ENCODE data around the gene GZMM.
A peak's percentile ranks its signal among the peaks of the same experiment; 100 is the strongest.

DNA sequence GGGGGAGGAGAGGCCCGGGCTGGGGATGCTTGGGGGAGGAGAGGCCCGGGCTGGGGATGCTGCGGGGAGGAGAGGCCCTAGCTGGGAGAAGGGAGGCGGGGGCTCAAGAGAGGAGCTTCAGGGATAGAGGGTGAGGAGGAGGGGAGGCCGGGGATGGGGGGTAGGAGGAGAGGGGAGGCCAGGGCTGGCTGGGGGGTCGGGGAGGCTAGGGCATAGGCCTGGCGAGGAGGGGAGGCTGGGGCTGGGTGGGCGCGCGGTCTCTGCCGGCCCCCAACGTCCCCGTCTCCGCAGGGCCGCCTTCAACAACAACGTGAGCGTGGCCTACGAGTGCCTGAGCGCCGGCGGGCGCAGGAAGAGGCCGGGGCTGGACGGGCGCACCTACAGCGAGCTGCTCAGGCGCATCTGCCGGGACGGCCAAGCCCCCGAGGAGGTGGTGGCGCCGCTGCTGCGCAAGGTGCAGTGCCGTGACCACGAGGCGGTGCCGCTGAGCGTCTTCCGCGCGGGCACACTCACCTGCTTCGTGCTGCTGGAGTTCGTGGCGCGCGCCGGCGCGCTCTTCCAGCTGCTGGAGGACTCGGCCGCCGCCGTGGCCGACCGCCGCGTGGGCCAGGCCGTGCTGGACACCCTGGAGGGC, 25.1 kb upstream of the GZMM start:
- TF ChIP-seq, protein P1, sequence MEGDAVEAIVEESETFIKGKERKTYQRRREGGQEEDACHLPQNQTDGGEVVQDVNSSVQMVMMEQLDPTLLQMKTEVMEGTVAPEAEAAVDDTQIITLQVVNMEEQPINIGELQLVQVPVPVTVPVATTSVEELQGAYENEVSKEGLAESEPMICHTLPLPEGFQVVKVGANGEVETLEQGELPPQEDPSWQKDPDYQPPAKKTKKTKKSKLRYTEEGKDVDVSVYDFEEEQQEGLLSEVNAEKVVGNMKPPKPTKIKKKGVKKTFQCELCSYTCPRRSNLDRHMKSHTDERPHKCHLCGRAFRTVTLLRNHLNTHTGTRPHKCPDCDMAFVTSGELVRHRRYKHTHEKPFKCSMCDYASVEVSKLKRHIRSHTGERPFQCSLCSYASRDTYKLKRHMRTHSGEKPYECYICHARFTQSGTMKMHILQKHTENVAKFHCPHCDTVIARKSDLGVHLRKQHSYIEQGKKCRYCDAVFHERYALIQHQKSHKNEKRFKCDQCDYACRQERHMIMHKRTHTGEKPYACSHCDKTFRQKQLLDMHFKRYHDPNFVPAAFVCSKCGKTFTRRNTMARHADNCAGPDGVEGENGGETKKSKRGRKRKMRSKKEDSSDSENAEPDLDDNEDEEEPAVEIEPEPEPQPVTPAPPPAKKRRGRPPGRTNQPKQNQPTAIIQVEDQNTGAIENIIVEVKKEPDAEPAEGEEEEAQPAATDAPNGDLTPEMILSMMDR (IDR thresholded peaks at IDR 0.05), result peak; percentile 29
- no peak for TF ChIP-seq EZH2 (IDR thresholded peaks at IDR 0.05)

Data from neural progenitor cell (in vitro differentiated cells).